H1 (cell line): ENCODE measurements around the gene KLHL21. TPM values are rescaled to one million over a fixed set of nuclear protein-coding genes. Genes with fewer than 3 reads are reported as not detected.

Experiments used
- CBX5 ChIP-seq: fragments of 300-800, 300-1000 bp; sonication (generic); IDR thresholded peaks from 2 replicates; pipeline ENCODE4 v1.7.1; 2016; ENCODE audit warnings: antibody characterized with exemption, low read length, low read depth
- CEBPB ChIP-seq: IDR thresholded peaks from 2 replicates; pipeline ENCODE4 v1.6.1; 2012; ENCODE audit warnings: low read depth, low read length
- CREB1 ChIP-seq: IDR thresholded peaks from 2 replicates; pipeline ENCODE4 v1.6.1; 2012; ENCODE audit warnings: inconsistent platforms
- GTF2F1 ChIP-seq: IDR thresholded peaks from 2 replicates; pipeline ENCODE4 v1.6.1; 2012; ENCODE audit warnings: low read depth, low read length, improper control_type of control experiment, borderline replicate concordance
- KDM1A ChIP-seq: fragments of 200-600, 300-600 bp; sonication (generic); IDR thresholded peaks from 2 replicates; pipeline ENCODE4 v1.7.1; 2016; ENCODE audit warnings: mild to moderate bottlenecking, low read length, borderline replicate concordance
- RXRA ChIP-seq: IDR thresholded peaks from 2 replicates; pipeline ENCODE4 v1.6.1; 2011; ENCODE audit warnings: low read depth, mild to moderate bottlenecking, low read length, moderate library complexity; ENCODE audit not compliant: insufficient read depth
- SAP30 ChIP-seq: fragments of 300-600 bp; sonication (generic); IDR thresholded peaks from 2 replicates; pipeline ENCODE4 v1.7.1; 2012; ENCODE audit warnings: low read length, moderate library complexity, mild to moderate bottlenecking, inconsistent platforms; ENCODE audit not compliant: insufficient read depth, insufficient replicate concordance
- SIRT6 ChIP-seq: IDR thresholded peaks from one replicate; pipeline ENCODE4 v1.7.1; 2012; ENCODE audit warnings: low read length, inconsistent platforms
- TBP ChIP-seq: IDR thresholded peaks from 2 replicates; pipeline ENCODE4 v1.6.1; 2011; ENCODE audit warnings: low read depth, low read length, improper control_type of control experiment
- ZNF274 ChIP-seq: IDR thresholded peaks from 2 replicates; pipeline ENCODE4 v1.7.0; 2012; ENCODE audit warnings: low read length, borderline replicate concordance; ENCODE audit errors: extremely low read depth
- polyA plus RNA-seq, 7 experiments: library from polyadenylated mRNA; depleted of rRNA in 3 of 7; stranded (reverse) in 5 of 7; unstranded in 2 of 7; fragments of >200 nt in 5 of 7; fragments of 200-250 nt in 2 of 7; gene quantifications; 1 replicate in 5 of 7; 2 replicates in 1 of 7; 4 replicates in 1 of 7; pipeline versions ENCODE4 v1.2.1 to v1.2.3, GENCODE V29; 2011 to 2013; ENCODE audit warnings: missing spikeins in 2 of 7, mixed read lengths in 2 of 7
- total RNA-seq: library from RNA; stranded (reverse); fragmentation: NEBNext Ultra II Directional; extraction: Animal tissue kit (Norgen Biotek cat#: 25700); gene quantifications from 2 replicates; pipeline ENCODE4 v1.2.1, GENCODE V29; 2021
- TF ChIP-seq, protein P1 (sequence below): IDR thresholded peaks from 2 replicates; pipeline ENCODE4 v1.6.1; 2012; ENCODE audit warnings: low read length, inconsistent platforms

The KLHL21 gene
- total and polyA plus RNA-seq, 2 of the 8 experiments (the other 6 are each of a cell fraction or from before 2014, with no cell fraction given): 11.9 to 22.3 TPM

DNA sequence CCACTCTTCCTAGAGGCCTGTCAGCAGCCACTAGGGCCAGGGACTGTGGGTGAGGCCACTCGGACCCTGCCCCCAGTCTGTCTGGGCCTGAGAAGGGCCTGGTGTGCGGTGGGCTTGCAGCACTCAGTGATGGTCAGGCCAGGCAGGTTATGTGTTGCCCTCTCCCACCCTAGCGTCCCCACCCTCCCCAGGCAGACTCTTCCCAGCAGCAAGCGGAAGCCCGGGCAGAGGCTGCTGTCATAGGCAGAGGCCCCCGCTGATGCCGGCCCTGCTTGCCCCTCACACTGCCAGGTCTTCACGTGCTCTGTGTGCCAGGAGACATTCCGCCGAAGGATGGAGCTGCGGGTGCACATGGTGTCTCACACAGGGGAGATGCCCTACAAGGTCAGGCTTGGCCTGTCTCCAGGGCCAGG lies 16.3 kb downstream of the KLHL21 start (continued):
- TF ChIP-seq, protein P1, sequence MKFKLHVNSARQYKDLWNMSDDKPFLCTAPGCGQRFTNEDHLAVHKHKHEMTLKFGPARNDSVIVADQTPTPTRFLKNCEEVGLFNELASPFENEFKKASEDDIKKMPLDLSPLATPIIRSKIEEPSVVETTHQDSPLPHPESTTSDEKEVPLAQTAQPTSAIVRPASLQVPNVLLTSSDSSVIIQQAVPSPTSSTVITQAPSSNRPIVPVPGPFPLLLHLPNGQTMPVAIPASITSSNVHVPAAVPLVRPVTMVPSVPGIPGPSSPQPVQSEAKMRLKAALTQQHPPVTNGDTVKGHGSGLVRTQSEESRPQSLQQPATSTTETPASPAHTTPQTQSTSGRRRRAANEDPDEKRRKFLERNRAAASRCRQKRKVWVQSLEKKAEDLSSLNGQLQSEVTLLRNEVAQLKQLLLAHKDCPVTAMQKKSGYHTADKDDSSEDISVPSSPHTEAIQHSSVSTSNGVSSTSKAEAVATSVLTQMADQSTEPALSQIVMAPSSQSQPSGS: no peak
- no peak for TF ChIP-seq GTF2F1
- TF ChIP-seq ZNF274: no peak
- no peak for TF ChIP-seq CBX5
- no peak for TF ChIP-seq SIRT6
- TF ChIP-seq SAP30: no peak
- TF ChIP-seq CEBPB: no peak
- TF ChIP-seq RXRA: no peak
- no peak for TF ChIP-seq KDM1A
- TF ChIP-seq CREB1: no peak
- TF ChIP-seq TBP: no peak
